Central memory CD8-positive, alpha-beta T cell (primary cell): ENCODE results near the gene SPINT1.
"Not testable (repeated sequence)": the region's sequence is repeated elsewhere in the genome, so short reads cannot be mapped to it uniquely, and the experiment has no call there.

Experiments
- ATAC-seq: fragments of 150-1000 bp; cut with Tn5 transposase; replicated peaks from 2 replicates; pipeline ENCODE4 v1.10.0; 2022; ENCODE audit warnings: mild to moderate bottlenecking, moderate FRiP score, moderate number of reproducible peaks; ENCODE audit not compliant: poor library complexity, severe bottlenecking; ENCODE audit errors: extremely low read depth
- DNase-seq, 2 donors: peaks; one replicate each; pipeline ENCODE4 v3.0.0; 2021; ENCODE audit warnings: low spot score in 2 of 2
- H3K27ac Mint-ChIP-seq: one replicate; pipeline ENCODE4 v1.8.0; 2022; ENCODE audit warnings: low read depth, mild to moderate bottlenecking, moderate library complexity, mixed read lengths
- H3K27me3 Mint-ChIP-seq: one replicate; pipeline ENCODE4 v1.8.0; 2022; ENCODE audit warnings: mixed read lengths
- H3K36me3 Mint-ChIP-seq: one replicate; pipeline ENCODE4 v1.8.0; 2022; ENCODE audit warnings: mild to moderate bottlenecking, moderate library complexity, mixed read lengths; ENCODE audit not compliant: insufficient read depth
- H3K4me1 Mint-ChIP-seq: one replicate; pipeline ENCODE4 v1.8.0; 2022; ENCODE audit warnings: mixed read lengths
- H3K4me3 Mint-ChIP-seq: one replicate; pipeline ENCODE4 v1.8.0; 2022; ENCODE audit warnings: mild to moderate bottlenecking, moderate library complexity, mixed read lengths
- H3K9me3 Mint-ChIP-seq: one replicate; pipeline ENCODE4 v1.8.0; 2022; ENCODE audit warnings: mixed read lengths

SPINT1 gene

DNA sequence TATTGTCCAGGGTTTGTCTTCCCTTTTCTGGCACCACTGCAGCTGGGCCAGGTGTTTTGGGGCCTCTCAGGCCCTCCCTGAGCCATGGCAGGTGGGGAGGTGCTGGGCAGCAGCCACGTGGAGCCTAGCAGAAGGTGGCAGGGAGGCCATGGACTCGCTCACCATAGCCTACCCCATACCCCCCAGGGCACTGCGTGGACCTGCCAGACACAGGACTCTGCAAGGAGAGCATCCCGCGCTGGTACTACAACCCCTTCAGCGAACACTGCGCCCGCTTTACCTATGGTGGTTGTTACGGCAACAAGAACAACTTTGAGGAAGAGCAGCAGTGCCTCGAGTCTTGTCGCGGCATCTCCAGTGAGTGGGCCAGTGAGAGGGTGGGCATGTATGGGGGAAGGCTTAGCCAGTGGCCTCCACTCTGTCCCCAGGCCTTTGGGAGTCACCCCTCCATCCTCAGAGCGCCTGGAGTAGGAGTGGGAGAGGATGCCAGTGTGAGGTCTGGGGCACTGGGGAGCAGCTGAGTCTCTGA, 11.9 kb downstream of the SPINT1 start:
- Mint-ChIP-seq H3K36me3 (peaks cover 3% of the 10 kb centered on the region), H3K4me3 (no peak overlapping the region), H3K9me3 (no peaks in the 10 kb centered on the region), H3K27ac (no peak overlapping the region), H3K4me1 (peaks cover 14% of the 10 kb centered on the region), H3K27me3 (no peaks in the 10 kb centered on the region)
- DNase-seq: no peak
- ATAC-seq: no peak

- Mint-ChIP-seq H3K9me3 (no peaks in the 10 kb centered on the region), H3K4me3 (no peak overlapping the region), H3K27ac (no peak overlapping the region), H3K4me1 (peaks cover 14% of the 10 kb centered on the region), H3K36me3 (peaks cover 3% of the 10 kb centered on the region), H3K27me3 (no peaks in the 10 kb centered on the region)
- ATAC-seq (no peak), DNase-seq (no peak)
Observed at GRCh38 chr15:40856746-40857145, 12.9 kb downstream of the SPINT1 start.

DNA sequence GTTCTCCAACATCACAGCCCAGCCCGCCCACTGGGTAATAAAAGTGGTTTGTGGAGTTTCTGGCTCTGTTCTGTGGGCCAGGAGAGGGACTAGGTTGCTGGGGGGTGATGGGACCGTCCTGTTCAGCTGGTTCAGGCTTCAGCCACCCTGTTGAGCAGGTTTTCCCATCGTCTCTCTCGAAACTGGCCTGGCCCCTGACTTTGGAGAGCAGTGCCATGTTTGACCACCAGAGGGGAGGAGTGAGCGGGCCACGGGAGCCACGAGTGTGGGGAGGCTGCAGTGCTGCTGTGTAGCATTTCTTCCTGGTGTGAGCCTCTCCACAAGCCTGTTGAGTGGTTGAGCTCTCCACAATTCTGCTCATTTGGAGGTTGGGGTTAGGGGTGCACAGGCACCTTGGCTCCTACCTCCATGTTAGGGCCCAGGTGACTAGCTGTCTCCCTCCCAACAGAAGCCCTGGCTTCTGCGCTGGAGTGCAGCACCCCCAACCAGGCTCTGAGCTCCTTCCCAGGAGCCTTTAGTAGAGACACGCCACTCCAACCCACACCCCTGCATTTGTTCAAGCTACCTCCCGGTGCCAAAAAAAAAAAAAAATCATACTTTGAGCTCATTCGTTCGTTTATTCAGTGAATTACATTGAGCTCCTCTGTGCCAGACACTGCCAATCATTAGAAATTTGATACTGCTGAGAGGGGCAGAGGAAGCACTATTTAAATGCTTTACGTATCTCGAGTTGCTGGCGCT, 13.9 kb downstream of the SPINT1 start:
- Mint-ChIP-seq H3K36me3 (peaks cover 3% of the 10 kb centered on the region), H3K27me3 (peaks cover 5% of the 10 kb centered on the region), H3K9me3 (no peaks in the 10 kb centered on the region), H3K4me1 (peaks cover 14% of the 10 kb centered on the region), H3K27ac (no peak overlapping the region), H3K4me3 (no peak overlapping the region)
- DNase-seq (peak; percentile 72 to 86), ATAC-seq (peak; percentile 85)

GRCh38 chr15:40858706-40859105, 14.9 kb downstream of the SPINT1 start:
- peaks cover 14% of the 10 kb centered on the region for H3K4me1 Mint-ChIP-seq
- H3K27me3 Mint-ChIP-seq: peaks cover 11% of the 10 kb centered on the region
- peaks cover 3% of the 10 kb centered on the region for H3K36me3 Mint-ChIP-seq
- ATAC-seq: no peak
- H3K9me3 Mint-ChIP-seq: no peaks in the 10 kb centered on the region
- no peak for DNase-seq
- H3K4me3 Mint-ChIP-seq: no peak overlapping the region
- no peak overlapping the region for H3K27ac Mint-ChIP-seq

DNA sequence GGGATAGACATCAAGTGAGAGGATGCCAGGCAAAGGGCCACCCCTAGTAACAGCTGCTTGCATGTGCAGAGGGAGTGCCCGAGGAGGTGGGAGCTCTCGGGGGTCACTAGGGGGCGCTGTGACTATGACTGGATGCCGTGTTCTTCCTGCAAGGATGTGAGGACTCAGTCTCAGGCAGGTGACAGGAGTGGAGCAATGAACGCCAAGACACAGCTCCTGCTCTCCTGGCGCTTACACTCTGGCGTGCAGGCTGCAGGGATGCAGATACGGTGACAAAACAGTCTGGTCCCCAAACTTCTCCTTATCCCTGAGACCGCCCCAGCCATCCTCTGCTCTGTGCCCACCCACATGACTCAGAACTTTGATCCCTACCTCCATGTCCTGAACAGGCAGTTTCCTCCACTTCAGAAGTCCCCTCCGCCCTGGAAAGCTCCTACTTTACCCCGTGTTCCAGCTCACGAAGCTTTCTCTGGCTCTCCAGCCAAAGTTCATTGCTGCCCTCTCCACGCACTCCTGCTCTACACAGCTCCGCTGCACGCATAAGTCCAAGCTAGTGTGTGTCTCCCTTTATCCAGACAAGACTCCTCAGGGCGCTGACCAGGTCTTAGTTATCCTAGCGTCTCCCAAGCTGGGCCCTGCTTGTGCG, 15.5 kb downstream of the SPINT1 start:
- H3K4me1 Mint-ChIP-seq: peaks cover 14% of the 10 kb centered on the region
- ATAC-seq (peak; percentile 86), DNase-seq (peak; percentile 68 to 83)
- H3K9me3 Mint-ChIP-seq: no peaks in the 10 kb centered on the region
- peaks cover 17% of the 10 kb centered on the region for H3K27me3 Mint-ChIP-seq
- no peak overlapping the region for H3K27ac Mint-ChIP-seq
- no peak overlapping the region for H3K4me3 Mint-ChIP-seq
- H3K36me3 Mint-ChIP-seq: peaks cover 3% of the 10 kb centered on the region

GRCh38 chr15:40861147-40861546, 17.3 kb downstream of the SPINT1 start:
- Mint-ChIP-seq H3K27me3 (peaks cover 22% of the 10 kb centered on the region), H3K4me1 (peaks cover 14% of the 10 kb centered on the region)
- ATAC-seq, H3K9me3 Mint-ChIP-seq, DNase-seq, H3K36me3 Mint-ChIP-seq, H3K4me3 Mint-ChIP-seq, H3K27ac Mint-ChIP-seq: not testable (repeated sequence)

DNA sequence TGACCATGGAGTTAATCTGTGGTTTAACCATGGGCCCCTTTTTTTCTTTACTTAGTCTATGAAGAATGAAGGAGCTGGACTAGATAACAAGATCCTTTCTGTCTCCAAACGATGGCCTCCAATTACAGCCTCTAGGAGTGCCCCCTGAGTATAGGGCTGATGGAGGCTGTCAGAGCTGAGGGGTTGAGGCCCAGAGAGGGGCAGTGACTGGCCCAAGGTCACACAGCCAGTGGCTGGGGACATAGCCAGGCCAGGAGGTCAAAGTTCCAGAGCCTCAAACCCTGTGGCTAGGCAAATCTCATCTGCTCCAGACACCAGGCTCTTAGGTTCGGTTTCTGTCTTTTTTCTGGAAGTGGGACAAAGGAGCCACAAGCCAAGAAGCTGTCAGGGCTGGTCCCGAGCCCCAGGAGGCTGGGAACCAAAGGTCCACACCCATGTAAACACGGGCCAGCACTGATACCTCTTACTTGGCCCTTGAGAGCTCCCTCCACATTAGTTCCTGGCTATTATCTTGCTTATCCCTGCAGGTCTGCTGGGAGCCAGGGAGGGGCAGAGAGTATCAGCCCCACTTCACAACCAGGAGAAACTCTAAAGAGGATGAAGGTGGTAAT, 19.9 kb downstream of the SPINT1 start:
- H3K36me3 Mint-ChIP-seq: peaks cover 3% of the 10 kb centered on the region
- no peak overlapping the region for H3K27ac Mint-ChIP-seq
- ATAC-seq (no peak), DNase-seq (no peak)
- H3K4me1 Mint-ChIP-seq: peaks cover 10% of the 10 kb centered on the region
- peaks cover 22% of the 10 kb centered on the region for H3K27me3 Mint-ChIP-seq
- H3K4me3 Mint-ChIP-seq: no peak overlapping the region
- H3K9me3 Mint-ChIP-seq: no peaks in the 10 kb centered on the region

GRCh38 chr15:40867199-40867598, 23.4 kb downstream of the SPINT1 start:
- Mint-ChIP-seq H3K9me3 (no peaks in the 10 kb centered on the region), H3K36me3 (peaks cover 4% of the 10 kb centered on the region), H3K4me1 (no peaks in the 10 kb centered on the region), H3K27me3 (peaks cover 22% of the 10 kb centered on the region), H3K27ac (no peak overlapping the region), H3K4me3 (no peak overlapping the region)
- DNase-seq: no peak
- no peak for ATAC-seq

DNA sequence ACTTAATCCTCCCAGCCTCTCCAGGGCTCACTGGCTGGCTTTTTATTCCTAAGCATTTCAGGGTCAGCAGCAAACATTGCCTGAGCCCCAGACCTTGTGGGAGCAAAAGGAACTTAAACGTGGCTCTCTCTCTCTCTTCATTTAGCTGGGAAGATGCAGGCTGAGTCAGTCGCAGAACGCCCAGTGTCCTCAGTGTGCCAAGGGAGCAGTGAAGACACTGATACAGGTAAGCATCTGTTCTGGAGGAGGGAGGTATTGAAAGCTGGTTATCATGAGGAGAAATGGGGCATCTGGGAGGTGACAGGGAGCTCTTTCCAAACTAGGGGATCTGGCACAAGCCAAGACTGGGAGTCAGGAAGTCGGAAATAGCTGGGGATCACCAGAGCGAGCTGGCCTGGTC, 25.8 kb downstream of the SPINT1 start:
- H3K36me3 Mint-ChIP-seq: peaks cover 4% of the 10 kb centered on the region
- H3K4me3 Mint-ChIP-seq: no peak overlapping the region
- peaks cover 1% of the 10 kb centered on the region for H3K27me3 Mint-ChIP-seq
- DNase-seq (no peak), ATAC-seq (no peak)
- H3K27ac Mint-ChIP-seq: no peak overlapping the region
- peaks cover 6% of the 10 kb centered on the region for H3K4me1 Mint-ChIP-seq
- no peaks in the 10 kb centered on the region for H3K9me3 Mint-ChIP-seq

GRCh38 chr15:40870716-40871115, 26.9 kb downstream of the SPINT1 start:
- no peaks in the 10 kb centered on the region for H3K27me3 Mint-ChIP-seq
- no peaks in the 10 kb centered on the region for H3K9me3 Mint-ChIP-seq
- H3K4me3 Mint-ChIP-seq: no peak overlapping the region
- no peak for DNase-seq
- no peak overlapping the region for H3K27ac Mint-ChIP-seq
- no peak for ATAC-seq
- H3K4me1 Mint-ChIP-seq: peaks cover 6% of the 10 kb centered on the region
- H3K36me3 Mint-ChIP-seq: peaks cover 4% of the 10 kb centered on the region

GRCh38 chr15:40871749-40872617, 28.1 kb downstream of the SPINT1 start:
- no peaks in the 10 kb centered on the region for H3K9me3 Mint-ChIP-seq
- no peak overlapping the region for H3K27ac Mint-ChIP-seq
- peaks cover 6% of the 10 kb centered on the region for H3K4me1 Mint-ChIP-seq
- no peaks in the 10 kb centered on the region for H3K27me3 Mint-ChIP-seq
- H3K36me3 Mint-ChIP-seq: peaks cover 2% of the 10 kb centered on the region
- H3K4me3 Mint-ChIP-seq: peak overlapping the region; percentile 28
- no peak for DNase-seq
- no peak for ATAC-seq
